Peyer's patch (tissue), 4 donors: ENCODE results near the gene RBM23. TPM values are rescaled to one million over a fixed set of nuclear protein-coding genes. Genes with fewer than 3 reads are reported as not detected.

Experiments
- DNase-seq, 3 donors: peaks; one replicate each; pipeline ENCODE4 v3.0.0-alpha.2; 2017 to 2019
- H3K27ac ChIP-seq, 4 donors: fragments of 200-600 bp; sonication (generic); one replicate each; pipeline ENCODE4 v1.5.1; 2016 to 2019
- H3K27me3 ChIP-seq, 2 donors: fragments of 200-600 bp; sonication (generic); one replicate each; pipeline ENCODE4 v1.5.1; 2019
- H3K36me3 ChIP-seq, 3 donors: fragments of 200-600 bp; sonication (generic); one replicate each; pipeline ENCODE4 v1.5.1; 2016 to 2019
- H3K4me1 ChIP-seq, 4 donors: fragments of 200-600 bp; sonication (generic); one replicate each; pipeline ENCODE4 v1.5.1; 2016 to 2019
- H3K4me3 ChIP-seq, 4 donors: fragments of 200-600 bp; sonication (generic); 1 replicate in 3 of 4; 2 replicates in 1 of 4; pipeline ENCODE4 v1.5.1; 2016 to 2019; ENCODE audit warnings: mild to moderate bottlenecking in 1 of 4
- H3K9me3 ChIP-seq, 4 donors: fragments of 200-600 bp; sonication (generic); one replicate each; pipeline ENCODE4 v1.5.1; 2016 to 2019; ENCODE audit warnings: mild to moderate bottlenecking in 1 of 4
- POLR2A ChIP-seq, 2 donors: fragments of 450-650 bp; IDR thresholded peaks; one replicate each; pipeline ENCODE4 v1.5.1; 2017; ENCODE audit warnings: antibody characterized with exemption in 2 of 2, mild to moderate bottlenecking in 2 of 2, moderate library complexity in 2 of 2
- total RNA-seq, 4 donors: library from RNA; depleted of rRNA; stranded (reverse); fragments of >200 nt; gene quantifications; one replicate each; pipeline ENCODE4 v1.1.0, GENCODE V29; 2016
- TF ChIP-seq, protein P1 (sequence below), 6 experiments: fragments of 450-650 bp in 4 of 6; fragments of 200-600 bp in 2 of 6; sonication (generic) in 1 of 6; IDR thresholded peaks; one replicate each; pipeline ENCODE4 v1.5.1; 2017 to 2019; ENCODE audit warnings: antibody characterized with exemption in 6 of 6, mild to moderate bottlenecking in 3 of 6, moderate library complexity in 1 of 6

The RBM23 gene
- total RNA-seq, 4 donors from 2014 or later = 84.4 to 155 (median 116) TPM

DNA sequence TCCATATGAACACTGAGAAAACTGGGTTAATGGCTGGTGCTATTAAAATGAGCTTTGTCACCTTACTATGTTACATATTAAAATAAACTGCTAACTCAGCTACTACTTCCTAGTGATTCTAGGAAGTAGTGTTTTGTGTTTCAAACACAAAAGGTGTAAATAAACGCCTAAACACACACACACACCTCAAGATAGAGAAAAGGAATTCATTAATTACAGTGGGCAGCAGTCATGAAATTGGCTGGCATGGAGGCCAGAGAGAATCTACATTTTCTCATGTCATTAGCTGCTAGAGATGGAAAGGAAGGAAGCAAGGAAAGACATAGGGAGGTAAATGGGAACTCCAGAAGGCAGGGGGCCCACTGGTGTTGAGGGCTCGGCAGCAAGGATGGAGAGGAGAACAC is 11.0 kb upstream of the RBM23 start:
- peak overlapping the region; percentile 65 to 92 (median 80) for H3K4me3 ChIP-seq

DNA sequence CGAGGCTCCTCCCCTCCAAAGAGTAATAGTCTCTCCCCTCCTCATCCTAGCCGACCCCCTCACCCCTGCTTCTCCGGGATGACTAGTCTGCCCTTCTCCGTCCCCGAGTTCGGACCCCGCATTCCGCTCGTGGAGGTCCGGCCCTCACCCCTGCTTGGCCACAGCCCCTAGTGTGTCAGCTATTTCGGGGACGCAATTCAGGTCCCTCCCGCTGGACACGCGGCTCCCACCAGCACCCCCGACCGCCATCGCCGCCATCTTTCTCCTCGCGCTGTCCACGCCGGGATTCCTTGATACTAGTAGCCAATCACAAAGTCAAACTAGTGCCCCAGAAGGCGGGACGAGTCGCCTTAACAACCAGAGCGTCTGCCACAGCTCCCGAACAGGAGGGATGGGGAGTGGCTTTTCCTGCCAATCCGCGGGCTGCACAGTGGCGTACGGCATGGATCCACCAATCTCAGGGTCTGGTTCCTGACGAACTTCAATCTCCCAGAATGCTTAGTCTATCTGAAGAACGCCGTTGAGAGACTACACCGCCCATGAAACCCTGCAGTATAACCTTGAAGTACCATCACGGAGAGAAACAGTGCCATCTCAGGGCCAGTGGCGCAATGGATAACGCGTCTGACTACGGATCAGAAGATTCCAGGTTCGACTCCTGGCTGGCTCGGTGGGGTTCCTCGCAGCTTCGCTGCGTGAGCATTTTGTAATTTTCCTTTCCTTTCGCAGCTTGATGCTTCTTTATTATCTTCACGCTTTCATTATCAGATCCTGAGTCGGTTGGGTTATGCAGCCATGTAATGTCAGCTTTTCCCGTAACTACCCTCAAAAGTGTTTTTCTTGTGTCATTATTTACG is 10.4 kb upstream of the RBM23 start, which contains the start of gene PRMT5:
Gene PRMT5, minus strand, starts transcription at position 273 of the 857 bp plus-strand sequence. Its CDS starts 15 bp downstream, at position 258.
- peaks cover 0 to 24% (median 0%) of the 10 kb centered on the region in 3 donors for H3K36me3 ChIP-seq
- peak within 1 kb of the TSS; percentile 79 to 88 (median 86) for H3K27ac ChIP-seq
- TF ChIP-seq, protein P1, sequence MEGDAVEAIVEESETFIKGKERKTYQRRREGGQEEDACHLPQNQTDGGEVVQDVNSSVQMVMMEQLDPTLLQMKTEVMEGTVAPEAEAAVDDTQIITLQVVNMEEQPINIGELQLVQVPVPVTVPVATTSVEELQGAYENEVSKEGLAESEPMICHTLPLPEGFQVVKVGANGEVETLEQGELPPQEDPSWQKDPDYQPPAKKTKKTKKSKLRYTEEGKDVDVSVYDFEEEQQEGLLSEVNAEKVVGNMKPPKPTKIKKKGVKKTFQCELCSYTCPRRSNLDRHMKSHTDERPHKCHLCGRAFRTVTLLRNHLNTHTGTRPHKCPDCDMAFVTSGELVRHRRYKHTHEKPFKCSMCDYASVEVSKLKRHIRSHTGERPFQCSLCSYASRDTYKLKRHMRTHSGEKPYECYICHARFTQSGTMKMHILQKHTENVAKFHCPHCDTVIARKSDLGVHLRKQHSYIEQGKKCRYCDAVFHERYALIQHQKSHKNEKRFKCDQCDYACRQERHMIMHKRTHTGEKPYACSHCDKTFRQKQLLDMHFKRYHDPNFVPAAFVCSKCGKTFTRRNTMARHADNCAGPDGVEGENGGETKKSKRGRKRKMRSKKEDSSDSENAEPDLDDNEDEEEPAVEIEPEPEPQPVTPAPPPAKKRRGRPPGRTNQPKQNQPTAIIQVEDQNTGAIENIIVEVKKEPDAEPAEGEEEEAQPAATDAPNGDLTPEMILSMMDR (IDR thresholded peaks at IDR 0.05) = peak in 1 of 6 experiments; percentile 12
- TF ChIP-seq POLR2A (IDR thresholded peaks at IDR 0.05) = peak; percentile 43 to 64
- DNase-seq = peak; percentile 98 to 100 (median 98)
- H3K9me3 ChIP-seq = no peaks in the 10 kb centered on the region
- H3K27me3 ChIP-seq = no peaks in the 10 kb centered on the region
- peaks cover 0 to 18% (median 5%) of the 10 kb centered on the region in 4 donors for H3K4me1 ChIP-seq
- H3K4me3 ChIP-seq = peak within 1 kb of the TSS; percentile 65 to 92 (median 80)

More for the DNA sequence above, 11.0 kb upstream of the RBM23 start:
- no peaks in the 10 kb centered on the region for H3K9me3 ChIP-seq
- TF ChIP-seq POLR2A (IDR thresholded peaks at IDR 0.05) = no peak
- TF ChIP-seq, protein P1 (IDR thresholded peaks at IDR 0.05) = no peak
- H3K27me3 ChIP-seq = no peaks in the 10 kb centered on the region
- peaks cover 0 to 18% (median 0%) of the 10 kb centered on the region in 3 donors for H3K36me3 ChIP-seq
- H3K27ac ChIP-seq = peak overlapping the region; percentile 79 to 88 (median 86)
- peaks cover 0 to 18% (median 5%) of the 10 kb centered on the region in 4 donors for H3K4me1 ChIP-seq
- no peak for DNase-seq

DNA sequence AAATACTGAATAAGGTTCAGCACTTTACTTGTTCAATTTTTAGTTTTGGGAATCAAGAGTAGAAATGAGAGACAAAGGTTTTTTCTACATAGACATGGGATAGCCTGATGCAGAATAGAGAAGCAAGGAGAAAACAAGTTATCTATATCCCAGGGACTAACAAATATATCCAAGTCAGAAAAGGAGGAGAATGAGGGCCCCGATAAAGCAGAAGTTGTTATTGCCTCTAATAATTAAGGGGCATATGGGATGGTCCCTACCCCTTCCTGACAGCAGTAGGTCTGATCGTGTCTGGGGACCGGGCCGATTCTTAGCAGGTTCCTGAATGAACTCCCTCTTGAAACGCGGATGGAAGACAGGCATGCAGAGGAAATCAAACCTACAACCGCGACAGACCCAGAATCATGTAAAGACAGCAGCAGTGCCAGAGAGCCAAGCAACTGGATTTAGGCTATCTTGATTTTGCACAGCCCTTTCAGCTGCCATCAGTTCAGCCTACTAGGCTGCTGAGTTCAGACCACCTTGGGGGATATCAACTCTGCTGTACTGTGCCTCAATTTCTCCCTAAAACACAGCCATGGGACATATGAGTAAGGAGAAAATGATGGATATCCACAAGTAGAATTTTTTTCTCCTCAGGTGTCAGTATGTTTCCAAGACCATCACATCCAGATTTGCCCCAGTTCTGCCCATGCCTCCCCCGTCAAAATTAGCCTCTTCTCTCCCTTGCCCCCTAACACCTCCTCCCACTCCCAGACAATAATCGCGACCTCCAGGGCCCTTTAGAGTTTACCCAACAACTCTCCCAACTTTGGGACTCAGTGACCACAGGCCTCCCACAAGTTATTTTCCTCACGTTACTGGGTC is 9.5 kb upstream of the RBM23 start:
- Histone ChIP-seq H3K4me3 (peak overlapping the region; percentile 65 to 92 (median 80)), H3K36me3 (peaks cover 0 to 33% (median 0%) of the 10 kb centered on the region in 3 donors), H3K27me3 (no peaks in the 10 kb centered on the region), H3K4me1 (peaks cover 0 to 18% (median 5%) of the 10 kb centered on the region in 4 donors), H3K27ac (peak overlapping the region; percentile 77 to 88 (median 84)), H3K9me3 (no peaks in the 10 kb centered on the region)
- TF ChIP-seq, protein P1 (IDR thresholded peaks at IDR 0.05) = no peak
- TF ChIP-seq POLR2A (IDR thresholded peaks at IDR 0.05) = no peak
- no peak for DNase-seq

DNA sequence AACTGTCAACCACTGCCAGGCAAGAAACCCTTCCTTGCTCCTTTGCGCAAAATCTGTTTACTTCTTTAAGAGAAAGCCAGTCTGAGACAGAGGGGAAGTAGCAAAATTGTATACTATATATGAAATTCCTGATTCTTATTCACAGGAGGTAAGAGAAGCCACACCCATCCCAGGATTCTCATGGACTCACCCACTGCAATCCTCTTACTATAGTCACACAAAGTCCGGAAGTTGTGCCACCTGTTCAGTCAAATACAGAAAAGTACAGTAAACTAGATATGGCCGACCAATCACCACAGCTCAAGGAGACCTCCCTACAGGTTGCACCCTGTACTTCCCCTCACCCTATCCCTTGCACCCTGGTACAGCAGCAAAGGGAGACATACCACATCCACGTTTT is 7.4 kb upstream of the RBM23 start:
- Histone ChIP-seq H3K27me3 (no peaks in the 10 kb centered on the region), H3K4me3 (no peak overlapping the region), H3K4me1 (peaks cover 0 to 18% (median 5%) of the 10 kb centered on the region in 4 donors), H3K27ac (no peak overlapping the region), H3K9me3 (no peaks in the 10 kb centered on the region), H3K36me3 (peaks cover 0 to 45% (median 0%) of the 10 kb centered on the region in 3 donors)
- TF ChIP-seq, protein P1 (IDR thresholded peaks at IDR 0.05) = no peak
- TF ChIP-seq POLR2A (IDR thresholded peaks at IDR 0.05) = no peak
- DNase-seq = no peak

DNA sequence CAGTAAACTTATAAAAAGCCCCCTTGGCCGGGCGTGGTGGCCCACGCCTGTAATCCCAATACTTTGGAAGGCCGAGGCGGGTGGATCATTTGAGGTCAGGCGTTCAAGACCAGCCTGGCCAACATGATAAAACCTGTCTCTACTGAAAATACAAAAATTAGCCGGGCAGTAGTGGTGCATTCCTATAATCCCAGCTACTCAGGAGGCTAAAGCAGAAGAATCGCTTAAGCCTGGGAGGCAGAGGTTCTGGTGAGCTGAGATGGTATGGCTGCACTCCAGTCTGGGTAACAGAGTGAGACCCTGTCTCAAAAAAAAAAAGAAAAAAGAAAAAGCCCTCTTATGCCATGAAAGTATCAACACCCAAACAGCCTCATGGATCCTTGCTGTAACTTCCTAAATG is 6.6 kb upstream of the RBM23 start:
- Histone ChIP-seq H3K27ac (no peak overlapping the region), H3K4me3 (no peak overlapping the region), H3K27me3 (no peaks in the 10 kb centered on the region), H3K36me3 (peaks cover 0 to 50% (median 0%) of the 10 kb centered on the region in 3 donors), H3K4me1 (peaks cover 0 to 18% (median 5%) of the 10 kb centered on the region in 4 donors), H3K9me3 (no peaks in the 10 kb centered on the region)
- DNase-seq = no peak
- no peak for TF ChIP-seq POLR2A (IDR thresholded peaks at IDR 0.05)
- TF ChIP-seq, protein P1 (IDR thresholded peaks at IDR 0.05) = no peak
